Measurements from ENCODE around the gene TMEM236.

The TMEM236 gene

DNA sequence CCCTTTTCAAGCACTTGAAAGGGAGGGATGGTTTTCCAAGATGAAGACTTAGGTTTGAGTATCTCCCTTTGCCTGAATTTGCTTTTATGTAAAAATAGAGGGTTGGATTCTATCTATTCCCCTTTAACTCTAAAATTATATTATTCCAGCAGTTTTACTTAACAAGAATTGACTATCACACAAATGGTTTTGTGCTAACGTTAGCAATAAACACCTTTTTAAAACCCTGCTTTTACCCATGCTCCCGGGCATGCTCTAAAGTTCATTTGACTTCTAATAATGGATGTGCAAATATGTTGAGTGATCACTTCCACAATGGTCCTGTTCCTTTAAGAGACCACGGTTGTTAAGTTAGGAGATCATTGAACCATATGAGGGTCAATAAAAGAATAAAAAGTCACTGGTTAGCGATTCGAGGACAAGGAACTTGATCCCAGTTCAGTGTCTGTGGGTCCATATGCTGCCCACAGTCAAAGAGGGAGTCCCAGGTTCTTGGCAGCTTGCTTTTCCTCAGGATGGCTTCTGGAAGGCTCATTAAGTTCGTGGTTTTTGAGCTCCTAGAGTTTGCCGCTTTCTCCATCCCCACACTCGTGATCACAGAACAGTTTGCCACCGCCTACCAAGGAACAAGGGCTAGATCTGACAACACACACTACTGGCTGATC lies at the start of gene TMEM236:
TMEM236 (plus strand) TSS at position 421 of the 665 bp plus-strand sequence; CDS start at position 516, 95 bp downstream.
- no peak for DNase-seq (ENCODE audit: low spot score)
- CTCF ChIA-PET, result no interaction called here
- no peak for TF ChIP-seq CTCF (conservative IDR thresholded peaks at IDR 0.05; ENCODE audit: low read depth)
- POLR2A ChIA-PET (ENCODE audit: low non-redundant PET), result no interaction called here
- H3K27ac ChIP-seq, result no peak within 1 kb of the TSS

DNA sequence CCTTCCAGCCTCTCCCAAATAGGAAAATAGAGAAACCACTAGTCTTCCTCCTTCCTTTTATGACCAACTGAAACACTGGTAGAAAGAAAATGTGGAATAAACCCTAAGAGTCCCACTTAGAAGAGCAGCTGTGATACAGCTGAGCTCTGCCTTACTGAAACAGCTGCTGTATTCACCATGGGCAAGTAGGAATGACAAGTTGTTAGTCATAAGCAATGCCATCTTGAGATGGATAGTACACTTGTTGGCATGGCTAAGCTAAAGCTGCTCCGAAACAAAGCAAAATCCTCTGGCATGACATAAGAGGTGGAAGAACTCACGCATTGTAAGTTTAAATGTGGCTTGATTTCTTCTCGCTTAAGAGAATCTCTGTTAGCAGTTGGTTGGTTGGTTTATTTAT lies 48.3 kb upstream of the TMEM236 start:
- no peak overlapping the region for H3K27ac ChIP-seq
- ChIA-PET POLR2A (ENCODE audit: low non-redundant PET) (no interaction called here), CTCF (interaction anchor here (0.6 to 1.1 kb wide), 2 partner anchors 34 to 498 kb away, joined by 3 to 4 read pairs; no protein-coding TSS in a partner anchor)
- no peak for TF ChIP-seq CTCF (conservative IDR thresholded peaks at IDR 0.05; ENCODE audit: low read depth)
- DNase-seq (ENCODE audit: low spot score), result no peak

GRCh38 chr10:17708821-17709220 lies 43.2 kb upstream of the TMEM236 start:
- POLR2A ChIA-PET (ENCODE audit: low non-redundant PET), result no interaction called here
- TF ChIP-seq CTCF (conservative IDR thresholded peaks at IDR 0.05; ENCODE audit: low read depth), result no peak
- H3K27ac ChIP-seq, result no peak overlapping the region
- DNase-seq (ENCODE audit: low spot score), result no peak
- CTCF ChIA-PET, result no interaction called here

- no peak for DNase-seq (ENCODE audit: low spot score)
- H3K27ac ChIP-seq, result no peak overlapping the region
- POLR2A ChIA-PET (ENCODE audit: low non-redundant PET), result no interaction called here
- TF ChIP-seq CTCF (conservative IDR thresholded peaks at IDR 0.05; ENCODE audit: low read depth), result no peak
- CTCF ChIA-PET, result no interaction called here
Observed at GRCh38 chr10:17709492-17709891, 42.5 kb upstream of the TMEM236 start.

DNA sequence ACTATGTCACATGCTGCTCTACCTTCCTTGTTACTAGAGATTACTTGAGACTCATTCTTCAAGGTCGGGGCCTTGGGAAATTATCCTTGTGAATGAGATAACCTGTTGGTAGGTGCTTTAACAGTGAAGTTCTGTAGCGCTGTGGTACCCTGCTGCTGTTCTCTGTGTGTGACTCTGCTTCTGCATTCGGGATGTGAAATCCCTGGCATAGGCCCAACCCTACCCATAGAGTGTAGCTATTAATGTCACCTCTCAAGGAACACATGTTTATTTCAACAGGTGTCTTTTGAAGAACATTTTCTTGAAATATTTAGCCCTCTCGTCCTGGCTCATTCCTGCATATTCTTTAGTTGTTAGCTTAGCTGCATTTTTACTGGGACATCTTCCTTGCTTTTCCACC lies 41.8 kb upstream of the TMEM236 start:
- no peak for TF ChIP-seq CTCF (conservative IDR thresholded peaks at IDR 0.05; ENCODE audit: low read depth)
- POLR2A ChIA-PET (ENCODE audit: low non-redundant PET), result no interaction called here
- CTCF ChIA-PET, result no interaction called here
- no peak for DNase-seq (ENCODE audit: low spot score)
- no peak overlapping the region for H3K27ac ChIP-seq

DNA sequence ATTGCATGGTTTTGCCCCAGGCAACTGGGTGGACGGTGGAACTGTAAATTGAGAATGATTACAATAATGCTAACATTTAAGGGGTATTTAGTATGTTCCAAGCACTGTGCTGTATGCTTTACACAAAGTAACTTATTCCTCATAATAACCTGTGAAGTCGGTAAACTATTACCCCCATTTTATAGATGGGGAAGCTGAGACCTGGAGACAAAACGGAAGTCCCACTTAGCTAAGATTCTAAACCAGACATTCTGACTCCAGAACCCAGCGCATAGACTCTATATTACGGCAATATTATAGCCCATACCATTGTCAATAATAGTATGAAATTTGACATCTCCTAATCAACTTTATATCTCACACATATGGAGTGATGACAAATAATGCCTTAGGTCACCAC lies 39.9 kb upstream of the TMEM236 start:
- ChIA-PET POLR2A (ENCODE audit: low non-redundant PET) (no interaction called here), CTCF (no interaction called here)
- no peak for DNase-seq (ENCODE audit: low spot score)
- TF ChIP-seq CTCF (conservative IDR thresholded peaks at IDR 0.05; ENCODE audit: low read depth), result no peak
- H3K27ac ChIP-seq, result no peak overlapping the region

Measured in RWPE1 (cell line).